Inflammatory macrophage treated with lipopolysaccharide for 1 hour (primary cell): ENCODE results near the gene IQGAP2.
"Not testable (repeated sequence)": the region's sequence is repeated elsewhere in the genome, so short reads cannot be mapped to it uniquely, and the experiment has no call there.

ENCODE experiments used
- DNase-seq, 2 donors: peaks; one replicate each; pipeline ENCODE4 v3.0.0-alpha.2; 2020 to 2022

IQGAP2 gene

DNA sequence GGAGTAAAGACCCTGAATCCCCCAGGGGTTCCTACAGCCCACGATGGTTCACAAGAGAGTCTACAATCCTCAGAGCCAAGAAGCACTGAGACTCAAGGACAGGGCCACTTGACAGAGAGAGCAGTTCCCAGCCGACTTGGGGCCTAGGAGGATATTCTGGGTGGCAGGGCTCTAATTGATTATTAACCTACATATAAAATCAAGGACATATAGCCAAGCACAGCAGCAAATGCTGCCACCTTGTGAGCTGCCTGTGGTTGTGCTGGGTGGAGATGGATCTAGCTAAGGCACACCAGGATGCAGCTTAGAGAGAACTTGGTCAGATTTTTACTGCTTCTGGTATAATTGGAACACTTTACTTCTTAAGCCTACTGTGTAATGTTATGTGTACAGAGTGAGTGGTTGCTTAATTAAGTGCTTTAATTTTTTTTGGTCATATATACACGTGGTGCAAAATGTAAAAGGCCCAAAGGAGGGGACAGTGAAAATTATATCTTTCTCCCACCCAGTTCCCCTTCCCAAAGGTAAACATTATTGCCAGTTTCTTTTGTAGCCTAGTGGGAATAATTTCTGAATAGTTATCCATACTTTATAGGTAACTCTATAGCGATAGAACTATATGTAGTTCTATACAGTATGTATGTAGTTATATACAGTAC is 141.3 kb downstream of the IQGAP2 start:
- peak; percentile 62 to 68 for DNase-seq

DNA sequence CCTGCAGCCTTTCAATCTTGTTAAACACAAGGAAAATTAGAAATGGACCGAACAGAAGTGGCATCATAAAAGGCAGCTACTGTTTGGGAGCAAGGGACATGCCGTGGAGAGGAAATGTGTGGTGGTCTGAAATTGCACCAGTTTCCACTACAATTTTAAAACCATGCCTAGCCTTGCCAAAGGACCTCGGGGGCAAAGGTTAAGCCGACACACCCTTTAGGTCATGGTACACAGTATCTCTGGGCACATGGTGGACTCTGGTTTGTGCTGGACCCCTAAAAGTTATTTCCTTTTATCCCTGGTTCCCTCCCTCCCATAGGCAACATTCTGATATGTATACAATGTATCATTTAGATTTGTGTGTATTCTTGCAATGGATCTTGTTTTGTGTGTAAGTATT is 142.1 kb downstream of the IQGAP2 start:
- no peak for DNase-seq

DNA sequence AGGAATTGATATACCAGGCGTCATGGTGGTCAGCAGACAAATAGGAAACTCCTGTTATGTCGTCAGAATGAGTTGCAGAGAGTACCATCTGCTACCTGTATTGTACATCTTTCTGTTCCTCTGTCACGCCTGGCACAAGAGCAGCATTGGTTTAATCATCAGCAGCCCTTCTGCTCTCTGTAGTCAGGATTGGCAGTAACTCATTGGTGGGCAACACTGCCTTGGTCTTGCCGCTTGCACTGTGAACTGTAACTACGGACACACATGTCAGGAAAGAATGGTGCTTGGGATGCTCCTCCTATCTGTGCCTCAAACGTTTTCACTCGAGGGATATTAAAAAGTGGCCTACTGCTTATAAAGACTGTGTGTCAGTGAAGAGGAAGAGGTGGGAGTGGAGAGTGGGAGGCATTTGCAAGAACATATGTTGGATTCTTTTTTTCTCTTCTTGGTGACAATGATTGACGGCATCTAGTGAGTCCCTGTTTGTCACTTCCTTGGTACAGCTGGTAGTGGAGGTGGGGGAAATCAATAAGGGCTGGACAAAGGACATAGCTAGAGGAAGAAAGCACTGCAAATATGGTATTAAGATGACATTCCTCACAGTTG is 143.5 kb downstream of the IQGAP2 start:
- DNase-seq = peak; percentile 89 to 98

- peak; percentile 93 to 99 for DNase-seq
Observed at GRCh38 chr5:76547242-76547890, 144.3 kb downstream of the IQGAP2 start.

GRCh38 chr5:76547891-76548524 is 144.9 kb downstream of the IQGAP2 start:
- DNase-seq = no peak

DNA sequence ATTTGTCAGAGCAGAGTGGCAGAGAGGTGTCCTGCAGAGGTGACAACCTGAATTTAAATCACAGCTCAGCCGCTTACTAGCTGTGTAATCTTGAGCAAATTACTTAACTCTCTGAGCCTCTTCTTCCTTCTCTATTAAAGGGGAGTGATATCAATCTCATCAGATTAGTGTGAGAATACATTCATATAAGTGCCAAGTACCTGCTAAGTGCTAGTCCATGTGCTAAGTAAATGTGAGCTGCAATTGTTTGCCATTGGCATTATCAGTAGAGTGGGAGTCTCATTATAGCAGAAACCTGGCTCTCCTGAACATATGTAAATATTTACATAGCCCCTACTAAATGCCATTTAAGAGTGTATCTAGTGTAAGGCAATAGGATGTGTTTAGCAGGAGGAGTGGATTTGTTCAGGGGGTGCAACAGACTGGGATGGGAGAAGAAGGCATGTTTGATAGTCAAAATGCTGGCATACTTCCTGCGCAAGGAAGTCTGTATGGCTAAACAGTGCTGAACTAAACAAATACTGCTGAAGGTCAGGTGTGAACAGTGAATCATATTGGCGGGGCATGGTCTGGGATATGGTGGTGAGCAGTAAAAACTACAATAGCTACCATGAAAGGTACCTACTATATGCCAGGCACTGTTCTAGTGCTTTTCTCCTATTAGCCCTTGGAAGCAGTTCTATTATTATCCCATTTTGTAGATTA is 145.6 kb downstream of the IQGAP2 start:
- no peak for DNase-seq

- not testable (repeated sequence) for DNase-seq
Observed at GRCh38 chr5:76550881-76551280, 147.8 kb downstream of the IQGAP2 start.

DNA sequence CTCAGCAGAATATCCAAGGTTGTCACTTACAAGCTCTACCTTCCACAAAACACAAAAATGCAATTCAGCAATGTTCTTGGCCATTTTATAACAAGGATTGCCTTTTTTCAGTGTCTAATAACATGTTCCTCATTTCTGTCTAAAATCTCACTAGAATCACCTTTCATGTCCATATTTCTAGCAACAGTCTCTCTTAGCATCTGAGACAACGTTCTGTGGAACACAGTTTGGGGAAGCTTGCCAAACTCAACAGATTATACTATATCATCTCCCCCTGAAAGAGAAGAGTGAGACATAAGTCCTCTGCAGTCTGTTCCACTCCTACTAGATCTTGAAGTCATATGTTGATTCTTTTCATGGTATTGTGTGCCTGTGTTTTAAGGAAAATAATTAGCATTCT is 149.5 kb downstream of the IQGAP2 start:
- DNase-seq = no peak

DNA sequence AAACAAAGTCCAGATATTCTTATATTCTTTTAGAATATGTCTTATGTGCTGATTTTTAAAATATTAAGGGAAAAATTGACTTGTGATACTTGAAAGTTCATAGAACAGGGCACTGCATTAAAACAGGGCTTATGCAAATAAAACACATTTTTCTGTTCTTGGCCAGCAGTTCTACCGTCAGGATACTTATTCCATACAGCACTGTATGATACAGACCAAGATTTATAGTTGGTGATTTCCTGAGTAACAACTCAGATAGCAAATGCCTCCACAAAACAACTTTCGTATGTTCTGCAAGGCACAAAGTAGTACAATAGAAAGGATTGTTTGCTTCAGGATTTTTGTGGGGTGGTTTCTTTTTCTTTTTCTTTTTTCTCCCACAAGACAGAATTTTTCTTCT is 150.2 kb downstream of the IQGAP2 start:
- no peak for DNase-seq

GRCh38 chr5:76555114-76555513 is 152.0 kb downstream of the IQGAP2 start:
- no peak for DNase-seq

DNA sequence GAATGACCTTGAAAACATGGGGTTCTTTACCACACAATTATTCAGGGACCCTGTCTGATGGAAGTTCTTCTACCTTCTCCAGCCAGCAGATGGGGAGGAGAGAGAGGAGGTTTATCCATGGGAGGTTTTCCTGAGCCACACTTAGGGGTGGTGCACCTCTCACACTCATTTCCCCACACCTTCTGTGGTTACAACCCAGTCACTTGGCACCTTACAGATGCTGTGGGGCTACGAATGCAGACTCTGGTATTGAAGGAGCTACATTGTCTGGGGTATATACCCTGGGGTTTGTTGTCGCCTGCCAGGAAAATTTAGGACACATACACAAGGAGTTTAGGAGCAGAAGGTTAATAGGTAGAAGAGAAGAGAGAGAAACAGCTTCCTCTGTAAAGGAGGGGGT is 152.6 kb downstream of the IQGAP2 start:
- no peak for DNase-seq

GRCh38 chr5:76556511-76557221 is 153.6 kb downstream of the IQGAP2 start:
- no peak for DNase-seq

DNA sequence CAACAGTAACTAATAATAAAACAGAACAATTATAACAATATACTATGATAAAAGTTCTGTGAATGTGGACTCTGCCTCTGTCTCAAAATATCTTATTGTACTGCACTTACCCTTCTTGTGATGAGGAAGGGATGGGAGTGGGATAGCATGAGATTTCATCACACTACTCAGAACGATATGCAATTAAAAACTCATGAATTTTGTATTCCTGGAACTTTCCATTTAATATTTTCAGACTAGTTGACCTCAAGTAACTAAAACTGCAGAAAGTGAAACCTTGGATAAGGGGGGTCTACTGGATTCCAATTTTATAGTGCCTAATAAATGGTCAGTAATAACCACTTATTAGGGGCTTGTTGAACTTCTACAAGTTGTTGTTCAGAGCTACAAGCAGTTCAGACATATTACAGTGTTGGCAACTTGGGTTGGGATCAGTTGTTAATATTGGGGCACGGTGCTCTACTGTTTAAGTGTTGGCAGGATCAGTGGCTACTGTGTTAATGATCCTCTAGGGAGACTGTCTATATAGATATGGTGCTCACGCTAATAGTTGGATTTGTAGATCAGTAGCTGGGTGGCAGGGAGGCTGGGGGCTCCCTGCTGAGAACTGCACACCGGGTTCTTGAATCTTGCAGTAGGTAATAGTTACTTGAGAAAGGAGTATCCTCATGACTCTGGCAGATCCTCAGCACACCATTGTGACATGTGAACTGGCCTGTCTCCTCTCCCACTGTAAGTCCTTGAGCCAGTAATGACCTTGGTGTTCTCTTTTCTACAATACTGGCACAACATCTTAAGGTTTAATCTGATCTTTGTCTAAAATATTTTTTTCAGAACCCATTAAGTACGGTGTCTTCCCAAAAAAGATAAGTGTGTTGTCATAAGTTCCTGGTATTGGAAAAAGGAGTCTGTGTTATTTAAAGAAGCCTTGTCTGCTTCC is 158.1 kb downstream of the IQGAP2 start:
- DNase-seq = no peak

GRCh38 chr5:76561959-76562358 is 158.9 kb downstream of the IQGAP2 start:
- DNase-seq = no peak

GRCh38 chr5:76565009-76565408 is 161.9 kb downstream of the IQGAP2 start:
- peak; percentile 43 to 69 for DNase-seq

DNA sequence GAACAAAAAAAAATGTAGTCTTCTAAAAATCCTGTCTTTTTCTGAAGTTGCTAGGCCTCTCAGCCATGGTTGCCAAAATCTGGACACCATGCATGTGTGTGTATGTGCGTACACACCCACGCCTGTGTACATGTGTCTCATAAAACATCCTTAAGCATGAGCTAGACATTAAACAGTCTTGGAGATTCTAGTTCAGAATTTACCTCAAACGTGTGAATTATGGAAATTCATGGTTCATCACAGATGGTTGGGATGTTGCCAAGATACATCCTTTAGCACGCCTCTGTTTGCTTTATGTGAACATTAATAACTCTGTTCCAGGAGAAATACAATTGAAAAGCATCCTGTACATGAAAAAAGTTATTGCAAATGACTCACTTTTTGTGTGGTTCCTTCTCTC is 167.1 kb downstream of the IQGAP2 start:
- no peak for DNase-seq

DNA sequence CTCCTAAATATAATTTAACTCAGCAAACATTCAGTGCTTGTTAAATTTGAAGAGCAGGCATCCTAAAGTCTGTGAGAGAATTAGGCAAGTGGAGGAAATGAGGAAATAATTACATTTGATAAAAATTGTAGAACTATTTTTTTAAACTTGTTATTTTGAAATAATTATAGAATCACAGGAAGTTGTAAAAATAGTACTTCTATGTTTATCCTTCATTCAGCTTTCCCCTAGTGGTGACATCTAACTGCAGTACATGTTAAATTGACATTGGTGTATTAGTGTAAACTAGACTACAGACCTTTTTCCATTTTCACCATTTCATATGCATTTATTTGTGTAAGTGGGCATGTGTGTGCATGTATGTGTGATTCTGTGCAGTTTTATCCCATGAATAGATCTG is 168.5 kb downstream of the IQGAP2 start:
- DNase-seq = peak; percentile 38 to 47

GRCh38 chr5:76576450-76576849 is 173.4 kb downstream of the IQGAP2 start:
- no peak for DNase-seq

- DNase-seq = no peak
Observed at GRCh38 chr5:76576996-76577395, 173.9 kb downstream of the IQGAP2 start.

DNA sequence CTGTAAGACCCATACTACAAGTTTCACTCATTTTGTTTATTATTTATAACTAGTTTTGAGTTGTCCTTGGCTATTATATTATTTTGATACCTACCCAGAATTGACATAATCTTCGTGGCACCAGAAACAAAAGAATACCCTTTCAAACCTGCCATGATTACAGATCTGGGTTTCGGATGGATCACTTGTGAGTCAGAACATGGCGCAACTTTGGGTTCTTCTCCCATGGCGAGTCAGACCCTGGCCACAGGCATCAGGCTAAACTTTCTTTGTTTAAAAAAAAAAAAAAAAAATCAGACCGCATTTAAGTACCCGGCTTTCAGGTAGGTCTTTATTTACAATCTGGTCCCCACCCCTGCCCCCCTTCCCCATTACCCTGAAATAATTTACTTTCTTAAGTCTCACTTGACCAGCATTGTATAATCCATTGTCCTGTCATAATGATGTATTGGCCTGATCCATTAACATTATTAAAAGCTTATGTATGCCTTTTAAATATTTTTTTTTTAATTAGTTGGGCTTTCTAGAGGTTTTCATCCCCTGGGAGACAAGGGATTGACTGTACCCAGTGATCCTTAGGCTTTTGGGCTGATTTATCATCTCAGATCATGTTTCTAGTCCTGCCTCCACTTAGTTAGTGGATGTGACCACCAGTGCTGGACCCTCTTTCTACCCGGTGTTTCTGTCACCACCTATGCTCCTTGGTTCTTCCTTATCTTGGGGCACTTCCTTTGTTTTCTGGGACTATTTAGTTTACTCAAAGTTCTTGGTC is 176.3 kb downstream of the IQGAP2 start:
- DNase-seq = peak; percentile 42 to 52

DNA sequence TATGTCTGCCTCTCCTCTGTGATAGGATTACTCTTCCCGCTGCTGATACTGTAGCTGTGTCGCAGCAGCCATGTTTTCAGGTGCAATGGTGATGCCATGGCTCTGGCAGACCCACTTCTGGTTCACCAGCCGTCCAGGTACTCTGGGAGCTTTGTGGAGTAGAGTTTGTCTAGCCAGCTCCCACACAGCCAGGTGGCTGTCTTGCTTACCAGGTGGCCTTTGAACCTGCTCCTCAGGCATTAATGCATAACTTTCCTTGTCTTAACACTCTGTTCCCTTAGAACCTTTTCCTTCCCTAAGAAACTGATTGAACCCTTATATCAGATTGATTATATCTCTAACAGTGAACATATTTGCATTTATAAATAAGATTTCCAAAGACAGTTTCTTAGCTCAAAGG is 177.9 kb downstream of the IQGAP2 start:
- no peak for DNase-seq
